Measurements from ENCODE around the gene CCSER2. TPM values are rescaled to one million over a fixed set of nuclear protein-coding genes. Genes with fewer than 3 reads are reported as not detected.
A peak's percentile ranks its signal among the peaks of the same experiment; 100 is the strongest.
"Not testable (repeated sequence)": the region's sequence is repeated elsewhere in the genome, so short reads cannot be mapped to it uniquely, and the experiment has no call there.

Gene CCSER2
- total RNA-seq, 2 experiments from 2014 or later: 92.7 to 98.0 TPM

DNA sequence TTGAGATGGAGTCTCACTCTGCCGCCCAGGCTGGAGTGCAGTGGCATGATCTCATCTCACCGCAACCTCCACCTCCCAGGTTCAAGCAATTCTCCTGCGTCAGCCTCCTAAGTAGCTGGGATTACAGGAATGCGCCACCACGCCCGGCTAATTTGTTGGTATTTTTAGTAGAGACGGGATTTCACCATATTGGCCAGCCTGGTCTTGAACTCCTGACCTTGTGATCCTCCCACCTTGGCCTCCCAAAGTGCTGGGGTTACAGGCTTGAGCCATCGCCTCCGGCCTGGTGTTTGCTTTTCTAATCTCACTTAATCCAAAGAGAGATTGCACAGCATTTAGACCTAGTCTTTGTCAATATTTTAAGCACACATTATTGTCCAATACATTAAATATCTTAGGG is 1.4 kb upstream of the CCSER2 start:
- H3K27ac Mint-ChIP-seq; H3K9me3 Mint-ChIP-seq; ATAC-seq (ENCODE audit: low read depth); DNase-seq; H3K27me3 Mint-ChIP-seq; POLR2A ChIA-PET; H3K4me3 Mint-ChIP-seq; H3K36me3 Mint-ChIP-seq: not testable (repeated sequence)
- H3K4me1 Mint-ChIP-seq: peaks cover 24% of the 10 kb centered on the region

DNA sequence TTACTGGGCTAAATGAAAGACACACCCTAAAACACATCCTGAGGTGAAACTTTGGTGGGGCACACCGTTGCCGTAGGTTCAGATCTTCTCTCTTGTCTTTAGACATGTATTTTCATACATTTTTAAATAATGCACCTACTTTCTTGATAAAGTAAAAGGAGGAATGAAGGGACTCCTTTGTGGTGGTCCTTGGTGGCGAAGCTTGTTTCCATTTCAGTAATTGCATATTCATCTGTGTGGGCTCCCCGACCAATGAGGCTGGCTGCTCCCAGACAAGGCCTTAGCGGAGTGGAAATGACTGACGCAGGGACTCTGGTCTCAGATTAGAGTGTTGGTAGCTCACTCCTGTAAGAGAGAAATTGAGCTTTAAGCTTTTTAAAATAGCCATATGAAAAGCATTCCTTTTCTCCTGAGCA is 815 bp downstream of the CCSER2 start:
- Mint-ChIP-seq H3K27me3 (peaks cover 7% of the 10 kb centered on the region), H3K4me3 (peak overlapping the region; percentile 92), H3K9me3 (no peaks in the 10 kb centered on the region), H3K4me1 (peaks cover 34% of the 10 kb centered on the region), H3K27ac (peak overlapping the region; percentile 98), H3K36me3 (no peaks in the 10 kb centered on the region)
- DNase-seq (peak; percentile 56), ATAC-seq (ENCODE audit: low read depth) (peak; percentile 41)
- POLR2A ChIA-PET: interaction anchor here (0.6 to 2.0 kb wide), 7 partner anchors 9 to 62 kb away, joined by 3 to 9 read pairs (median 5); no protein-coding TSS in a partner anchor

DNA sequence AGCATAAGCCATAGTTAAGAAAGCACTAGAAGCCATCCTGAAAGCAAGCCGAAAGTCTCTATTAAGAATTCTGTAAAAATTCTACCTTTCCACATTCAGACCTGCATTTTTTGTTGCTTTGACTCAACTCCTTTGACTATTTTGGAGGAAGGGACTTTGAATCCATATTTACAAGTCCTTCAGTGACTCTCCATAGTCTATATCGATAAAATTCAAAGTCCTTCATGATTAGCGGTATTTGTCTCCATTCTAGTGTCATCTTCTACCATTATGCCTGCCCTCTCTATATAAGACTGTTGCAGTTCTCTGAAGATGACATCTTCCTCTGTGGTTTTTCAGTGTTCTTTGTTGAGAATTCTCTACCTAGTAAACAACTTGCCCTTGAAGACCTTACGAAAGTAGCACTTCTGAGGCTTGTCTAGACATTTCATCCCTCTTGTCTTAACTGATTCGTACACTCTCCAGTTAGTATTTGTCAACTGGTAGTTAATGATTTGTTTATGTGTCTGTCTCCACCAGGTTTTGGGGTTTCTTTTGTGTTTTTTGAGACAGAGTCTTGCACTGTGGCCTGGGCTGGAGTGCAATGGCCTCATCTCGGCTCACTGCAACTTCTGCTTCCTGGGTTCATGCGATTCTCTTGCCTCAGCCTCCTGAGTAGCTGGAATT is 1.7 kb downstream of the CCSER2 start:
- H3K36me3 Mint-ChIP-seq: no peaks in the 10 kb centered on the region
- POLR2A ChIA-PET: interaction anchor here (0.8 to 1.4 kb wide), 6 partner anchors 8 to 63 kb away, joined by 3 to 7 read pairs (median 4); no protein-coding TSS in a partner anchor
- ATAC-seq (ENCODE audit: low read depth) (peak; percentile 8), DNase-seq (no peak)
- H3K27ac Mint-ChIP-seq: peak overlapping the region; percentile 98
- H3K27me3 Mint-ChIP-seq: peaks cover 4% of the 10 kb centered on the region
- H3K9me3 Mint-ChIP-seq: no peaks in the 10 kb centered on the region
- peaks cover 40% of the 10 kb centered on the region for H3K4me1 Mint-ChIP-seq
- H3K4me3 Mint-ChIP-seq: peak overlapping the region; percentile 92

DNA sequence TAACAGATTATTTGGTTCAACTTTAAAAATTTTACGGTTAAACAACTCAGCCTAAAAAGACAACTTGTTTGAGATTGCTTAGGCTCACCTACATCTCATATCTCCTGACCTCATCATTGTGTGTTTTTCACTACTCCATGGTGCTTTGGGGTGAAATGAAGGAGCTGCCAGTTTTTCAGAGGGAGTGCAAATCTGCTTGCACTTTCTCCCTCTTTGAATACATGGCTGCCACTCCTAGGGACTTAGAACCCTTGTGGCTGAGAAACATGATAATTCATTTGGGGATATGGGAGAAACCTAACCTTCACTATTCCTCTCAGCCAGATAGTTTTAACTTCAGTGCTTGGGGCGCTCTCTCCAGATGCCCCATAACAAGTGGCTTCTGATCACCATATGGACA is 2.7 kb downstream of the CCSER2 start:
- Mint-ChIP-seq H3K9me3 (no peaks in the 10 kb centered on the region), H3K36me3 (no peaks in the 10 kb centered on the region), H3K4me3 (peak overlapping the region; percentile 92), H3K27ac (peak overlapping the region; percentile 98), H3K4me1 (peaks cover 40% of the 10 kb centered on the region), H3K27me3 (peaks cover 2% of the 10 kb centered on the region)
- DNase-seq: no peak
- POLR2A ChIA-PET: interaction anchor here (0.5 to 1.4 kb wide), 3 partner anchors 11 to 165 kb away, joined by 3 to 4 read pairs (median 3); no protein-coding TSS in a partner anchor
- no peak for ATAC-seq (ENCODE audit: low read depth)

DNA sequence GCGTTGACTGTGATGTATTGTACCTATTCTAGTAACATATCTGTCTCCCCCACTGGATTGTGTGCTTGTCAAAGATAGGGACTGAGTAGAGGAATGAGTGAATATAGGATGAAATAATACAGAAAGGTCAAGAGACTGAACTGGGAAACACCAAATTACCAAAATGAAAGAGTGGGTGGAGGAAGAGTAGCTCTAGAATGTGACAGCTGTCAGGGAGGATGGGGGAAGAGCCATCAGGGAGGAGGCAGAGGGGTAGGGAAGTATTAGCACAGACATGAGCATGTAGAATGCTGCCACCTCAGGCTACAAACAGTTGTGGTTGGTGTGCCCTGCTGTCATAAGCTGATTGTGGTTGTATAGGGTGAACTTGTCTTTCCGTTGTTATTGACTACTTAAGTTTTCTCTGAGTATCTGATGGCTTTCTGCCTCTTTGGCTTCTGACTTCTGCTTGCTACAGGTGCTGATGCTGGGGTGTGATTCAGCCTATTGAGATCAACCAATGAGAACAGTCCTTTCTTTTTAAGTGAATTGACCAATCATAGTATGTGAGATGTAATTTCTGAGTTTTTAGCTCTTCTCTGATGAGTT is 5.6 kb downstream of the CCSER2 start:
- ATAC-seq (ENCODE audit: low read depth): peak; percentile 70
- POLR2A ChIA-PET: interaction anchor here (1.0 kb wide), 1 partner anchor 41 kb away, joined by 3 read pairs; no protein-coding TSS in a partner anchor

DNA sequence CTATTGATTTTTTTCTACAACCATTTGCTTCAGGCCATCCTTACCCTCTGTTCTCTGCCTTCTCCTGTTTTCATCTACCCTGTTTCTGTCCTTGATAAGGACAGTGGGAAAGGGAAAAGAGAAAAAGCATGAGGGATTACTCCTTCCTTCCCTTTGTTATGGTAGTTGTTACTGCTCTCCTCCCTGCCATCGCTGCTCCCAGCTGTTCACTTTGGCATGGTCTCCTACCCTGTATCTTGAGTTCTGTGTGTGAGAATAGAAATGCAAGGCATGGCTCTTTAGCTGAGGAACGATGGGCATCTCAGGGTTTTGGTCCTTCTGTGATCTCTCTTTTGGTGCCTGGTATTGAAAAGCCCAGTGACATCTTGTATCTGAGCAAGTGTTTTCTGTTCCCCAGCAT is 6.4 kb downstream of the CCSER2 start:
- Mint-ChIP-seq H3K4me1 (peaks cover 40% of the 10 kb centered on the region), H3K36me3 (peaks cover 5% of the 10 kb centered on the region)
- POLR2A ChIA-PET: interaction anchor here (1.0 to 1.1 kb wide), 2 partner anchors 42 to 196 kb away, joined by 3 to 4 read pairs; partner anchors contain the start of gene GHITM

More for the DNA sequence above, 5.6 kb downstream of the CCSER2 start:
- peak overlapping the region; percentile 66 for H3K27ac Mint-ChIP-seq
- peaks cover 39% of the 10 kb centered on the region for H3K4me1 Mint-ChIP-seq
- no peaks in the 10 kb centered on the region for H3K9me3 Mint-ChIP-seq
- H3K36me3 Mint-ChIP-seq: peaks cover 3% of the 10 kb centered on the region
- no peaks in the 10 kb centered on the region for H3K27me3 Mint-ChIP-seq
- peak overlapping the region; percentile 61 for H3K4me3 Mint-ChIP-seq
- DNase-seq: no peak

DNA sequence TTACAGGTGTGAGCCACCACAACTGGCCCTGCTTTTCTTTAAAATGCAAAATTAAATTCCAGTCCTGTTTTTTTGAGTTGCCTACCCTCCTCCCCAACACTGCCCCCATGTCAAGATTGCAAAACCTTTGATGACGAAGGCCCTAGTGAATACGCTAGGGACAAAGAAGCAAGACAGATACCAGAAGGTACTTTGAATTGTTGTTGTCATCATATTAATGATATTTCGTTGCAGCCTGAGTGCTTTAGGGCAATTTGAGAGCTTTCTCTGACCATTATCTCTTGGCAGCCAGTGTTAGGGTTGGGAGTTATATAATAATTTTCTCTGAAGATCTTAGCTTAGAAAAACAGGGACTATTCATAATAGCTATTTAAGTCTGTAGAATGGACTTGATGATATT is 7.1 kb downstream of the CCSER2 start:
- H3K27ac Mint-ChIP-seq: no peak overlapping the region
- DNase-seq: no peak
- H3K9me3 Mint-ChIP-seq: peaks cover under 1% of the 10 kb centered on the region
- H3K4me3 Mint-ChIP-seq: no peak overlapping the region
- peaks cover 6% of the 10 kb centered on the region for H3K36me3 Mint-ChIP-seq
- peaks cover 39% of the 10 kb centered on the region for H3K4me1 Mint-ChIP-seq
- POLR2A ChIA-PET: interaction anchor here (1.1 kb wide), 1 partner anchor 196 kb away, joined by 4 read pairs; the partner anchor contains the start of gene GHITM
- H3K27me3 Mint-ChIP-seq: no peaks in the 10 kb centered on the region
- ATAC-seq (ENCODE audit: low read depth): no peak

More for the DNA sequence above, 6.4 kb downstream of the CCSER2 start:
- ATAC-seq (ENCODE audit: low read depth) (no peak), DNase-seq (no peak)
- H3K4me3 Mint-ChIP-seq: peak overlapping the region; percentile 61
- no peak overlapping the region for H3K27ac Mint-ChIP-seq
- H3K9me3 Mint-ChIP-seq: no peaks in the 10 kb centered on the region
- H3K27me3 Mint-ChIP-seq: no peaks in the 10 kb centered on the region

DNA sequence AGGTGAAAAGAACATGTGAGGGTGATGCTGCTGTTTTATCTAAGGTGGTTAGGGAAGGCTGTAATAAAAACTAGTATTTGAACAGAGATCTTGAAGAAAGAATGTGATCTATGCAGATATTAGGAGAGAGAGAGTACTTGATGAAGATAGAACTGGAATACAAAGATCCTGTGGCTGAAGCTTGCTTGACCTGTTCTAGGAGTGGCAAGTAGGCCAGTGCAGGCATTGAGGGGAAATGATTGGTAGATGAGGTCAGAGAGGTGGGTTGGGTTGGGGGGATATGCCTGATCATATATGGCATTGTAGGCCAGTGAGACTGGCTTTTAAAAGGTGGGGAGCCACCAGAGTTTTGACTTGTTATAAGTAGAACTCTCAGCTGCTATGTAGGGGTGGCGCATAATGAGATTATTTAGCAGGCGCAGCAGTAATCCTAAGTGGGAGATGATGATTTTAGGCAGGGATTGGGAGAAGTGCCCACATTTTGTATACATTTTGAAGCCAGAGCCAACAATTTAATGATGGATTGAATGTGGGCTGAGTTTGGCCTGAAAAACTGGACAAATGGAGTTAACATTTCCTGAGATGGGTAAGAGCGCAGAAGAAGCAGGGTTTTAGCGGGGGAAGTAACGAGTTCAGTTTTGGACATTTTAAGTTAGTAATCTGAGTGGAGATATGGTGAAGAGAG is 8.2 kb downstream of the CCSER2 start:
- Mint-ChIP-seq H3K9me3 (peaks cover 1% of the 10 kb centered on the region), H3K36me3 (peaks cover 10% of the 10 kb centered on the region), H3K27ac (no peak overlapping the region), H3K4me3 (no peak overlapping the region), H3K27me3 (no peaks in the 10 kb centered on the region), H3K4me1 (peaks cover 36% of the 10 kb centered on the region)
- DNase-seq: no peak
- ATAC-seq (ENCODE audit: low read depth): no peak
- POLR2A ChIA-PET: no interaction called here

DNA sequence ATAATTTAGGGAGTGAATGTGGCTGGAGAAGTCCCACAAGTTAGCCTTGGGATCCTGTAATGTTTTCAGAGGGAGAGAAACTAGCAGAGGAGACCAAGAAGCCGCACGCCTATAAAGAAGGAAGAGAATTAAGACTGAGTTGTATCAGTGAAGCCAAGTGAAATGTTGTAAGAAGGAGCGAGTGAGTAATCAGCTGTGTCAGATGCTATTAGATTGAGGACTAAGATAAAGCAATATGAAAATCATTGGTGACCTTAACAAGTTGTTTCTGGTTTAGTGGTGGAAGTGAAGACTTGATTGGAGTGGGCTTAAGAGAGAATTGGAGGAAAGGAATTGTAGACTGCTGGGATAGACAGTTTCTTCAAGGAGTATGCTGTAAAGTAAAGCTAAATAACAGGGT is 8.8 kb downstream of the CCSER2 start:
- H3K36me3 Mint-ChIP-seq: peaks cover 13% of the 10 kb centered on the region
- peaks cover 38% of the 10 kb centered on the region for H3K4me1 Mint-ChIP-seq
- ATAC-seq (ENCODE audit: low read depth) (no peak), DNase-seq (no peak)
- POLR2A ChIA-PET: interaction anchor here (1.3 kb wide), 1 partner anchor 8 kb away, joined by 7 read pairs; no protein-coding TSS in a partner anchor
- H3K4me3 Mint-ChIP-seq: no peak overlapping the region
- no peak overlapping the region for H3K27ac Mint-ChIP-seq
- peaks cover 1% of the 10 kb centered on the region for H3K9me3 Mint-ChIP-seq
- no peaks in the 10 kb centered on the region for H3K27me3 Mint-ChIP-seq

DNA sequence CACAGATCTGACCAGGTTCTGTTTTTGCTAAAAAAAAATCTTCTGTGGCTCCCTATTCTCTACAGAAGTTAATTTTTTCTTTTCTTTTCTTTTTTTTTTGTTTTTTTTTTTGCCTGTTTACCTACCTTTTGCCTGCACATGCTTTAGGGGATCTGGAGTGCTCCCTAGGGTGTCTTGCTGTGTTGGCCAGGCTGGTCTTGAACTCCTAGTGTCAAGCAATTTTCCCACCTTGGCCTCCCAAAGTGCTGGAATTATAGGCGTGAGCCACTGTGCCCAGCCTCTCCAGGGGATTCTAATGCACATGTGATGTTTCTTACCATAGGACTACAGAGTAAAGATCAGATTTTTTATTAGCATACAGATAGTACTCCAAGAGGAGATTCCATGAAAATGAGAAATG is 10.6 kb downstream of the CCSER2 start:
- Mint-ChIP-seq H3K27me3 (no peaks in the 10 kb centered on the region), H3K36me3 (peaks cover 19% of the 10 kb centered on the region), H3K9me3 (peaks cover 1% of the 10 kb centered on the region), H3K27ac (no peak overlapping the region), H3K4me1 (peaks cover 47% of the 10 kb centered on the region), H3K4me3 (no peak overlapping the region)
- POLR2A ChIA-PET: interaction anchor here (0.7 kb wide), 1 partner anchor 141 kb away, joined by 4 read pairs; no protein-coding TSS in a partner anchor
- DNase-seq (no peak), ATAC-seq (ENCODE audit: low read depth) (no peak)

DNA sequence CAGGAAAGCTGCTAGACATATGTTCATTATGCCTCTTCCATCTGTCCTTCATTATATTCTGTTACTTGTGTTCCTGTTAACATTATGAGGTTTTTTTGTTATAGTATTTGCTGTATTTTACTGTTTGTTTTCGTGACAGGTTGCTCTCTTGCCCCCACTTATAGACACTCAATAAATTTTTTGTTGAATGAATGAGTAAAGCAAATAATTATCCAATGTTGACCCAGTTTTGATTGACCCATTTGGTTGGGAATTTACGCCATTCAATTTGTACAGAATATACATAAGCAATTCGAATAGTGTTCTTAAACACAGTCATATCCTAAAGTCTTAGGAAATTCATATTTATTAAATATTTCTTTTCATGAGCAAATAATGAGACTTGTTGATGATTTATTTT is 11.8 kb downstream of the CCSER2 start:
- H3K36me3 Mint-ChIP-seq: peaks cover 26% of the 10 kb centered on the region
- DNase-seq (no peak), ATAC-seq (ENCODE audit: low read depth) (no peak)
- H3K27ac Mint-ChIP-seq: no peak overlapping the region
- H3K9me3 Mint-ChIP-seq: peaks cover 1% of the 10 kb centered on the region
- H3K4me1 Mint-ChIP-seq: peaks cover 49% of the 10 kb centered on the region
- no peaks in the 10 kb centered on the region for H3K27me3 Mint-ChIP-seq
- POLR2A ChIA-PET: no interaction called here
- H3K4me3 Mint-ChIP-seq: no peak overlapping the region

DNA sequence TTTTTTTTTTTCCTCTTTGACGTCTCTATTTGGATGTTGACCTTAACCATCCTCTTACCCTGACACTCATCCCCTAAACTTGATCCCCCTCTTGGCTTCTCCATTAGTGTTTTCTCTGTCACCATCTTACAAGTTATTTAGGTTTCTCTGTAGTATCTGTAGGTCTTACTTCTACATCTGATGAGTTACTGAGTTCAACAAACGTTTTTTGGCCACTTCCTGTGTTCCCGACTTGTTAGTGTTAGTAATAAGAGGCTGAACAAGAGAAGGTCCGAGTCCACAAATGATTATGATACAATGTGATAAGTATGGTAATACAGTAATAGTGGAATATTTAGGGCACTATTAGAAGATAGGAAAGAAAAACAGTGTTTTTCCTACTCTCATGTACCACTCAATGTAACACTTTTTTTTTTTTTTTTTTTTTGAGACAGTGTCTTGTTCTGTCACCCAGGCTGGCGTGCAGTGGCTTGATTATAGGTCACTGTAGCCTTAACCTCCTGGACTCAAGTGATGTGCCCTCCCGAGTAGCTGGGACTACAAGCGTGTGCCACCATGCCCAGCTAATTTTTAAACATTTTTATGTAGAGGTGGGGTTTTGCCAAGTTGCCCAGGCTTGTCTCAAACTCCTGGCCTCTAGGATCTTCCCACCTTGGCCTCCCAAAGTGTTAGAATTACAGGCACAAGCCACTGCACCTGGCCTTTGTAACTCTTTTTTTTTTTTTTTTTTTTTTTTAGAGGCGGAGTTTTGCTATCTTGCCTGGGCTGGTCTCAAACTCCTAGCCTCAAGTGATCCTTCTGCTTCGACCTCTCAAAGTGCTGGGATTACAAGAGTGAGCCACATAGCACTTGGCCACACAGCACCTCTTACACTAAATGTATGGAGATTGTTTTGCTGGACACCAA is 12.5 kb downstream of the CCSER2 start:
- ATAC-seq (ENCODE audit: low read depth) (no peak), DNase-seq (no peak)
- peaks cover 1% of the 10 kb centered on the region for H3K9me3 Mint-ChIP-seq
- H3K27ac Mint-ChIP-seq: peak overlapping the region; percentile 74
- H3K27me3 Mint-ChIP-seq: no peaks in the 10 kb centered on the region
- POLR2A ChIA-PET: interaction anchor here (1.8 kb wide), 1 partner anchor 12 kb away, joined by 9 read pairs; the partner anchor contains the start of gene CCSER2
- H3K36me3 Mint-ChIP-seq: peaks cover 26% of the 10 kb centered on the region
- H3K4me1 Mint-ChIP-seq: peaks cover 49% of the 10 kb centered on the region
- H3K4me3 Mint-ChIP-seq: peak overlapping the region; percentile 53
